ENCODE data around the gene GUCA2A. TPM values are rescaled to one million over a fixed set of nuclear protein-coding genes. Genes with fewer than 3 reads are reported as not detected.

GUCA2A gene
- total RNA-seq, 1 experiment from 2014 or later = not detected

DNA sequence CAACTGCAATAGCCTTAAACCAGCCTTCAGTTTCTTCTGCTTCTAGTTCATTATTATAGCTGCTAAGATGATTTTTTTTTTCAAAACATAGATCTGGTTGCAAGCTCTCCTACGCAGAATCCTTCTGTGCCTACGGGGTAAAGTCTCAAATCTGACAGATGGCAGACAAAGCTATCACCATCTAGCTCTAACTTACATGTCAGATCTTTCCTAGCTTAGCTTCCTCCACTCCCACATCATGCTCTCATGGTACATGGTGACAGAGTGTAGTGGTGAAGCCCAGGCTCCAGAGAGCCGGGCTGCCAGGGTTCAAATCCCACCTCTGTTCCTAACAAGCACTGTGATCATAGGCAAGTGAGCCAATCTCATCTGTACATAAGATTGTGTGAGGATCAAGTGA, 35.6 kb downstream of the GUCA2A start:
- no peaks in the 10 kb centered on the region; the same call in 1 of the 2 replicates for H3K27me3 ChIP-seq
- no peak overlapping the region for H3K4me3 ChIP-seq
- no peaks in the 10 kb centered on the region for H3K9me3 ChIP-seq
- H3K36me3 ChIP-seq = no peaks in the 10 kb centered on the region
- no peak for DNase-seq

DNA sequence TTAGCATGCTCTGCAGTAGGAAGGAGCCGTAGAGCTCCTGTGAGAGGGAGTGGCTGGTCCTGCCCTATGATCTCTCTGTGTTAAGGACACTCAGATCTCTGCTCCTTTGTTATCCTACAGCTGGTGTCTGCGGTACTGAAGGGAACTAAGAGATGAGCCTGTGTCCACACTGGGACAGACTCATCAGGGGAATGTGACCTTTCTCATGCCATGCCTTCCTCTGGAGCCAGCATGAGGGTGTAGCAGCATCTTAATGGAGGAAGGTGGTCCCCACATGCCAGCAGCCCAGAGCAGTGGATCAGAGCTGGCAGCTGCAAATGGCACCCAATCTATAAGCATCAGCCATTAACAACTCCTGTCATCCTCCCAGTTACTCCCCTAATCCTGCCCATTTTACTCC, 36.0 kb downstream of the GUCA2A start:
- H3K9me3 ChIP-seq = no peaks in the 10 kb centered on the region
- DNase-seq = no peak
- H3K4me3 ChIP-seq = no peak overlapping the region
- no peaks in the 10 kb centered on the region for H3K36me3 ChIP-seq
- no peaks in the 10 kb centered on the region; the same call in 1 of the 2 replicates for H3K27me3 ChIP-seq

DNA sequence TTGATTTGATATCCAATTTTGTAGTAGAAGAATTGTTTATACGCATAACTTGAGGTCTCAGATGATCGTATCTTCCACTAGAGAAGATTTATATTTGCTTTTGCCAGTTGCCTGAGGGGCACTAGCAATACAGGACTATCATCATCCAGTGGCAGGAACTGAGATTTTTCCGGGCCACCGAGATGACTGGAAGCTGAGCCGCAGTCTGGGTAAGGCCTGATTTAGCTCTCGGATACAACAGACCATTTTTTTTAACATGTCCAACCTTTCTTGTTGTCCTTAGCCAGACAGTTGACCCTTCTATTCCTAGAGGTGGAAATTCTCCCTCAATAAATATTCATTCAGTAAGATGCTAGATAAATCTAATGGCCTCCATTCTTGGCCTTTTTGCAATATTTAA, 36.8 kb downstream of the GUCA2A start:
- no peak for DNase-seq
- H3K4me3 ChIP-seq = no peak overlapping the region

DNA sequence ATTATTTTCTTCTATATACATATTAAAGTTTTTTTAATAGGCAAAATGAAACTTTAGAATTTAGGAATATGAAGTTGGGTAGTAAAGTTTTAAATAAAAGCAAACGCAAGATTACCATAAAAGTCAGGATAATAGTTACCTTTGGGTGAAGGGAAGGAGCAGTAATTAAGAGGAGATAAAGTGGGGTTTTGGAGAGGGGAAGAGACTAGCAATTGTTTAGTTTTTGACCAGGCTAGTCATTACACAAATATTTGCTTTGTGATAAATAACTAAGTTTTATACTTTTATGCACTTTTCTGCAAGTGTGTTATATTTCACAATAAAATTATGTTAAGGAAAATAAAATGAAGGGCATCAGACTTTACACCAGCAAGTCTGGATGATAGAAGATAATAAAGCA, 39.0 kb downstream of the GUCA2A start:
- Histone ChIP-seq H3K27me3 (no peaks in the 10 kb centered on the region; the same call in 1 of the 2 replicates), H3K4me3 (no peak overlapping the region), H3K36me3 (no peaks in the 10 kb centered on the region), H3K9me3 (no peaks in the 10 kb centered on the region)
- no peak for DNase-seq

More for the DNA sequence above, 36.8 kb downstream of the GUCA2A start:
- Histone ChIP-seq H3K36me3 (no peaks in the 10 kb centered on the region), H3K9me3 (no peaks in the 10 kb centered on the region), H3K27me3 (no peaks in the 10 kb centered on the region; the same call in 1 of the 2 replicates)

DNA sequence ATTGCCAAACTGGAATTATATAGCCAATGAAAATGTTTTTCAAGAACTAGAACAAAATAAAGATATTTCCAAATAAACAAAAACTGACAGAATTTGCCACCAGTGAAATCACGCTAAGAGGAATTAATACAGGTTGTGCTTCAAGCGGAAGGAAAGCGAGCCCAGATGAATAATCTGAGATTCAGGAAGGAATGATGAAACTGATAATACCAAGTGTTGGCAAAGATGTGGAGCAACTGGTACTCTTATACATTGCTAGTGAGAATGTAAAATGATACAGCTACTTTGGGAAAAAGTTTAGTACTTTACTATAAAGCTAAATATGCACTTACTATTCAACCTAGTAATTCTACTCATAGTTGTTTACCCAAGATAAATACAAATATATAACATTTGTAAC, 42.1 kb downstream of the GUCA2A start:
- peaks cover 2% of the 10 kb centered on the region; the same call in 1 of the 2 replicates for H3K27me3 ChIP-seq
- no peaks in the 10 kb centered on the region for H3K36me3 ChIP-seq
- no peak overlapping the region for H3K4me3 ChIP-seq
- no peaks in the 10 kb centered on the region for H3K9me3 ChIP-seq
- no peak for DNase-seq

DNA sequence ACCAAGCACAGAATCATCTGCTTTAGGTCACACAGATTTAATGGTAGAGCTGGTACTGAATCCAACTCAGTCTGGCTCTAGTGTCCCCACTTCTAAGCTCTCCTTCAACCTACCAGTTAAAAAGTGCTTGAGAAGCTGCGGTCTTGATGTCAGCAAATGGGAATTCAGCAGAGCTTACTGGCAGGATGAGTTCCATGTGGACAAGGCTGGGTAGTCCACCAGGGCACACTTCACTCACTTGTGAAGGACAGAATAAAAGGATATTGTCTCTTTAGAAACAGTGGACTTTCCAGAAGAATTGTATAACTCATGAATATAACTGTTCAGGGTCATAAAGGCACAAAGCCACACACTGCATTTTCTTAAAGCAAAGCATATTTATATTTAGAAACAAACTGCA, 46.4 kb downstream of the GUCA2A start:
- no peak for DNase-seq
- H3K36me3 ChIP-seq = no peaks in the 10 kb centered on the region
- no peaks in the 10 kb centered on the region for H3K9me3 ChIP-seq
- no peak overlapping the region for H3K4me3 ChIP-seq
- peaks cover 2% of the 10 kb centered on the region; the same call in 1 of the 2 replicates for H3K27me3 ChIP-seq

DNA sequence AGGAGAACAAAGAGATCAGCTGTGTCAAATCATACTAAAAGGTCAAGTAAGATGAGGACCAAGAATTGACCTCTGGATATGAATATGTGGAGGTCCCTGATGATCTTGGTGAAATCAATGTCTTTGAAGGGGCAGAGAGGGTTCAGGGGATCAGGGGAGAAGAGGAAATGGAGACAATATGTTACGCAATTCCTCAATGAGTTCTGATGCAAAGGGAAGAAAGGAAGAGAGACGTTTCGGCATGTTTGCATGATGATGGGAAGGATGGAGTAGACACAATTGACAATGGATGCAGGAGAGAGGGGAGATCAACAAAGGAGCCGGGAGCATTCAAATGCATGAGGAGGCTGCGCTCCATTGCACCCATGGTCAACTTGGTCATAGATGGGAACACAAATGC, 47.3 kb downstream of the GUCA2A start:
- Histone ChIP-seq H3K9me3 (no peaks in the 10 kb centered on the region), H3K27me3 (peaks cover 2% of the 10 kb centered on the region; the same call in 1 of the 2 replicates), H3K4me3 (no peak overlapping the region), H3K36me3 (no peaks in the 10 kb centered on the region)
- no peak for DNase-seq

DNA sequence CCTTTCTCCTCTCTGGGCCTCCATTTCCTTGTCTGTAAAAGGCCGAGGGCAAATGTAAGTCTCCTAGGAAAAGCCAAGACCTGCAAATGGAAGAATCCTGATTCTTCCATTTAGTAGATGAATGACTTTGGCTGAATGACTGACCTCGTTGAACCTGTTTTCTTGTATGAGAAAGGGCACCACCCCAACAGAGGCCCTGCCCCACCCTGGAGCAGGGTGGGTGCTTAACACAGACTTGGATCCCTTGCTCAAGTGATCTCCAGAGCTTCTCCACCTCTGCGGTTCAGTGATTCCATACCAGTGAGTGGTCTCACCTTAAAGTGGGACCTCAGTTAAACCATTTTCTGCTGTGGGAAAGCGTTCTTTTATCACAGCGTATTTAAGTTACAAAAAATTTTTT, 50.3 kb downstream of the GUCA2A start:
- Histone ChIP-seq H3K27me3 (peaks cover 2% of the 10 kb centered on the region; the same call in 1 of the 2 replicates), H3K9me3 (no peaks in the 10 kb centered on the region), H3K4me3 (no peak overlapping the region), H3K36me3 (no peaks in the 10 kb centered on the region)
- no peak for DNase-seq

Other genes with a start within 250 kb of the GUCA2A start
- 0.67 TPM in 1 of 2 replicates, not detected in the other for gene HIVEP3, start 245.8 kb downstream of the GUCA2A start, total RNA-seq (2014; rRNA removed; shearing (Covaris generic); ENCODE audit: low replicate concordance)
- not detected in 2 replicates for gene GUCA2B, start 11.3 kb downstream of the GUCA2A start, total RNA-seq (2014; rRNA removed; shearing (Covaris generic); ENCODE audit: low replicate concordance)
- 27.5 and 28.7 TPM in 2 replicates for gene FOXJ3, start 170.5 kb upstream of the GUCA2A start, total RNA-seq (2014; rRNA removed; shearing (Covaris generic); ENCODE audit: low replicate concordance)
- gene RIMKLA, start 216.0 kb upstream of the GUCA2A start, total RNA-seq (2014; rRNA removed; shearing (Covaris generic); ENCODE audit: low replicate concordance) = 0.03 TPM in 1 of 2 replicates, not detected in the other